Measurements from ENCODE around the gene SFRP5.

Gene SFRP5, protein sequence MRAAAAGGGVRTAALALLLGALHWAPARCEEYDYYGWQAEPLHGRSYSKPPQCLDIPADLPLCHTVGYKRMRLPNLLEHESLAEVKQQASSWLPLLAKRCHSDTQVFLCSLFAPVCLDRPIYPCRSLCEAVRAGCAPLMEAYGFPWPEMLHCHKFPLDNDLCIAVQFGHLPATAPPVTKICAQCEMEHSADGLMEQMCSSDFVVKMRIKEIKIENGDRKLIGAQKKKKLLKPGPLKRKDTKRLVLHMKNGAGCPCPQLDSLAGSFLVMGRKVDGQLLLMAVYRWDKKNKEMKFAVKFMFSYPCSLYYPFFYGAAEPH

DNA sequence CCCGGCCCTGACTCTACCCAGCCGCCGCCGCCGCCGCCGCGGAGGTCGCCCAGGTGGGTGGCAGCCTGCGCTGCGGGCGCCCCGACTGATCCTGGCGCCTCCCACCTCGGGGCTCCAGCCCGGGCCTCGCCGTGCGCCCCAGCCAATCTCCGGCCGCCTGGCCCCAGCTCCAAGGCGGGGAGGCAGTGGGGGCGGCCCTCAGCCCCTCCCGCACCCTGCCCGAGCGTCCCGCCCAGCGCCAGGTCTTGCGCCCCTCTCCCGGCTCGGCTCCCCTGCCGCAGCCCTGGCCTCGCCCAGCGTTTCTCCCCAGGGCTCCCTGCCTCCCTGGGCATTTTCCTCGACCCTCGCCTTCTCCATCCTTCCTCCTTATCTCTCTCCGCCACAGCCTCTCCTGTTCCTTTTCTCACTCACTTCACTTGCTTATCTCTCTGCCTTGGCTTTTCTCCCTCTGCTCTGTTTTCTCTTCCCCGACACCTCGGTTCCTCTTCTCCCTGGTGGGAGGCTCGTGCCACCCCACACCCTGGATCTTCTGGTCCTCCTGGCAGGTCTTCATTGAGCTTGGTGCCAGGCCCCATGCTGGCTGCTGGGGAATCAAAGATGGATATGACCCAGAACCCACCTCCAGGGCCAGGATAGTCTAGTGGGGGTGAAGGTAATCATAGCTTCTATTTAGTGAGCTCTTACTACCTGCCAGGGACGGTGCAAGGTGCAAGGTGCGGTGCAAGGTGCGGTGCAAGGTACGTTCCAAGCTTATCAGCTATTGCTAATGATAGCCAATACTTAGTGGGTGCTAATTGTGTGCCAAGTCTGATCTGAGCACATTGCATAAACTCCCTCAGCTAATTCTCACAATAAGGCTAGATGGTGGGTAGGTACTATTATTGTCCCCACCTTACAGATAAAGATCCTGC is at the start of gene SFRP5:
Gene SFRP5, minus strand, starts transcription at position 87 of the 911 bp plus-strand sequence. CDS start 166 bp downstream, outside the sequence.
- DNase-seq: no peak

DNA sequence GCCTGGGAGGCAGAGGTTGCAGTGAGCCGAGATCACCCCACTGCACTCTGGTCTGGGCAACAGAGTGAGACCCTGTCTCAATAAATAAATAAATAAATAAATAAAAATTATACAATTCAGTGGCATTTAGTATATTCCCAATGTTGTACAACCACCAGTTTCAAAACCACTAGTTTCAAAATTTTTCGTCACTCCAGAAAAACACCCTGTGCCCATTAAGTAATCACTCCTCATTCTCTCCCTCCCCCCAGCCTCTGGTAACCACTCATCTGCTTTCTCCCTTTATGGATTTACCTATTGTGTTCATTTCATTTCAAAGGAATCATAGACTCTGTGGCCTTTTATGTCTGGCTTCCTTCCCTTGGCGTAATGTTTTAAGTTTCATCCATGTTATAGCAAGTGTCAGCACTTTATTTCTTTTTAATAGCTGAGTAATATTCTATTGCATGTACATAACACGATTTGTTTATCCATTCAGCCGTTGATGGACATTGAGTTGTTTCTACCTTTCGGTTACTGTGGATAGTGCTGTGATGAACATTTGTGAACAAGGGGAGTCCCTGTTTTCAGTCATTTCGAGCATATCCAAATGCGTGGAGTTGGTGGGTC is 48.4 kb upstream of the SFRP5 start:
- DNase-seq: no peak

DNA sequence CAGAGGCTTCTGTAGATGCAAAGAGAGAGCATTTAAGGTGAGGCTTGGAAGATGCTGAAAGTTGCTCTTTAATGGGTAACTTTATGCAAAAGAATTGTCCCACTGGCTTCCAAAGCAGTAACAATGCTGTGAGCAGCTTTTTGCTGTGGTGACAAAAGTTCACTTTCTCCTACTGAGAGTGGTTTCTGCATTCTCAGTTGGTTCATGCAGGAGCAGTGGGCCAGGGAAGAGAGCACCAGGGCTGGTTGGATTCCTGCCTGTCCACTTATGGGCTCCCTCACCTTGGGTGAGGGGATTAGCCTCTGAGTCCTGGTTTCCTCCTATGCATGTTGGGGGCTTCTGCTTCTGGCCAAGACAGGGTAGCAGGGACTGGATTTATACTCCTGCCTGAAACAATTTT is 46.8 kb upstream of the SFRP5 start:
- no peak for DNase-seq

DNA sequence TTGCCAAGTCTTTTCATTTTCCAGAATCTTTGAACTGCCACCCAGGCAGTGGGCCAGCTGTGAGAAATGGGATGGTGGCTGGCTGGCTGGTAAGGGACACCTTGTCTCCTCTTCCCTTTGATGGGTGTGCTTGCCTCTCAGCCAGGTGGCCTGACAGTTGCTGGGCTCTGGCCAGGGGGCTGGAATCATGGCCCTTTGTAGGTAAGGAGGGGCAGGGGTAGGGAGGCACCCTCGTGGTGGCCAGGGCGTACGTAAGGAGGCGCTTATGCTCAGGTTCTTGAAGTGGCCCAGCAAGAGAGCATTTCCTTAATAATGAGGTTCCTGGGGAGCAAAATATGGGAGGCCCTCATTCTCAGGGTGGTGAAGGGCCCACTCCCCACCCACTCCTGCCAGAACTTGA is 44.8 kb upstream of the SFRP5 start:
- DNase-seq: no peak

DNA sequence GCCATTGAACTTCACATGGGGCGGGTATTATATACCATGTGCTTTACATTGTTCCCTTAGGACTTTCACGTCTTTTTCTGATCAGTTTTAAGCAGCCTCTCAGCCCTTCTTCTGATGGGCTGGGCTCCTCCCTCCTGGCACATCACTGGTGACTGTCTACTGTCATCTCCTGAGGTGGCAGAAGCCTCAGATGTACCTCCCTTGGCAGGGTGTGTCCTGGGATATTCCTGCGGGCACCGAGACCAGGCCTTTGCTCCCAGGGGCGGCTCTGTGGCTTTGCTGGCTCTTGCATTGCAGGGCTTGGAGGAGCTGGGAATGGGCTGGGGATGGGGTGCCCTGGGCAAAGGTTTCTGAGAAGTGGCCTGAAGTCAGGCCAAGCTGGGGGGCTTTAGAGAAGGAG is 43.2 kb upstream of the SFRP5 start:
- no peak for DNase-seq

DNA sequence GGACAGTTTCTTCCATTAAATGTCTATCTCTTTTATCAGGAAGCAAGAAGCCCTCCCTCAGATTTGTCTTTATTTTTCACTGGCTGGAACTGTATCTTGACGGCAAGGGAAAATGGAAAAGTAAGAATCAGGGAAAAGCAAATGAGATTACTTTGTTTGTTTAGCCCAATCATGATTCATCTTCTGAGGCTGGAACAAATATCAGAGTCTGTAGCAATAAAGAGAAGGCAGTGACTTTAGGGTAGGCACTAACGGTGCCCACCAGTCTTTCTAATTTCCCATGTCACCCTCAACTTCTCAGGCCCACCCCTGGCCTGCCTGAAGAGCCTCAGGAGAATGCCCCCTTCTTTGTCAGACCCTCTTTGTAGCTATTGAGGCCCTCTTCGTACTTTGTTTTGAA is 41.5 kb upstream of the SFRP5 start:
- no peak for DNase-seq

DNA sequence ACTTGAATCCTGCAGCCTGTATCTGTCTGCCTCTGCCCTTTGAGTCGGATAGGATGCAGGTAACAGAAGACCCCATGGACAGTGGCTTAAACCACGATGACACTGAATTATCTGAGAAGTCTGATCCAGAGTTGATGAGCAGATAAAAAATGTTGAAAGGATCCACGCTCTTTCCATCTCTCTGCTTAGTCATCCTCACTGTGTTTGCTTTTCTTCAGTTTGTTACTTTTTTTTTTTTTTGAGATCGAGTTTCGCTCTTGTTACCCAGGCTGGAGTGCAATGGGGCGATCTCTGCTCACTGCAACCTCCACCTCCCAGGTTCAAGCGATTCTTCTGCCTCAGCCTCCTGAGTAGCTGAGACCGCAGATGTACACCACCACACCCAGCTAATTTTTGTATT is 40.9 kb upstream of the SFRP5 start:
- DNase-seq: no peak

DNA sequence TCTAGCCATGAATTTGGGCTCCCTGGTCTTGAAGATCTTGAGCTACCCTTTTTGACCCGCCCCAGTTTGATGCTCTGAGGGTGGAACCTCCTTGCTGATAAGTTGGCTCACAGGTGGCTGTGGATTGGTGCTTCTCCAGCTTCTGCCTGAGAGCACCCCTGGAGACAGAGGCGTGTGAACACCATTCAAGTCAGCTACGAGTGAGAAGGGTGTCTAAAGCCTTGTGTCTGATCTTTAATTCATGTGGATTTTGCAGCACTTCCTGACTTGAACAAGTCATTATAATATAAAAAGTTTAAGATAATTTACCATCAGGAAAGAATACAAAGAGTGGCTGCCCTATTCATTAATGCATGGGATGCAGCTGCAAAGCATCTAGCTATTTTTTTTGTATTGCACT is 40.2 kb upstream of the SFRP5 start:
- DNase-seq: no peak

DNA sequence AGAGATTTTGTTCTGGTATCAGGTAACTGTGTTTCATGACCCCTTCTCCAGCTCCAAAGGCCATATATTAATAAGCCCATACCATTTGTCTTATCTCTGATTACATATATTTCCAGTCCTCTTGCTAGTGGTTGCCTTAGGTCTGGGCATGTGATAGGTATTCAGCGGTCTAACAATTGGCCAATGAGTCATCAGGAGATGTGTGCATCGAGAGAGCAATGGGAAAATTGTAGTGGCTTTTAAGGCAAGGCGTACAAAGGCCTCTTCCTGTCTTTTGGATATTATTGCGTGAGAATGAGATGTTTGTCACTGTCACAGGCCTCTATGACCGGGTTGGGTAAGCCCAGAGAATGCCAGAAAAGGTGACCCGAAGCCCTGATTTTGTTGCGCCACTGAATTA is 38.6 kb upstream of the SFRP5 start:
- no peak for DNase-seq

DNA sequence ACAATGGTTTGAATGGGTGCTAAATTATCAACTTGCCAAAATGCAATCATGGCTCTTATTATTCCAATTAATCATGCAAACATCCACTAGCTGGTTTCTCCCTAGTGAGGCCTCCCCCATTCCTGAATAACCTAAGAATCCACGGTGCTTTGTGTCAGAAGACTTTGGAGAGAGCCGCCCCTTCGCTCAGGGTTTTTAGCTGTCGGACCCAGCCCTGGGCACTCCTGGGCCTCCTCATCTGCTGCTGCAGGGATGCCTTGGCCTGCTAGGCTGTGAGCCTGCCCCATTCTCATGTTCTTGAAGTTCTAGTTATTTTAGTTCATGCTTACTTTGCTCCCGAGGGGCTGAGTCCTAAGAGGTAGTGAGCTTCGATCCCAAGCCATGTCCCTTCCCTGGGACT is 34.1 kb upstream of the SFRP5 start:
- no peak for DNase-seq

DNA sequence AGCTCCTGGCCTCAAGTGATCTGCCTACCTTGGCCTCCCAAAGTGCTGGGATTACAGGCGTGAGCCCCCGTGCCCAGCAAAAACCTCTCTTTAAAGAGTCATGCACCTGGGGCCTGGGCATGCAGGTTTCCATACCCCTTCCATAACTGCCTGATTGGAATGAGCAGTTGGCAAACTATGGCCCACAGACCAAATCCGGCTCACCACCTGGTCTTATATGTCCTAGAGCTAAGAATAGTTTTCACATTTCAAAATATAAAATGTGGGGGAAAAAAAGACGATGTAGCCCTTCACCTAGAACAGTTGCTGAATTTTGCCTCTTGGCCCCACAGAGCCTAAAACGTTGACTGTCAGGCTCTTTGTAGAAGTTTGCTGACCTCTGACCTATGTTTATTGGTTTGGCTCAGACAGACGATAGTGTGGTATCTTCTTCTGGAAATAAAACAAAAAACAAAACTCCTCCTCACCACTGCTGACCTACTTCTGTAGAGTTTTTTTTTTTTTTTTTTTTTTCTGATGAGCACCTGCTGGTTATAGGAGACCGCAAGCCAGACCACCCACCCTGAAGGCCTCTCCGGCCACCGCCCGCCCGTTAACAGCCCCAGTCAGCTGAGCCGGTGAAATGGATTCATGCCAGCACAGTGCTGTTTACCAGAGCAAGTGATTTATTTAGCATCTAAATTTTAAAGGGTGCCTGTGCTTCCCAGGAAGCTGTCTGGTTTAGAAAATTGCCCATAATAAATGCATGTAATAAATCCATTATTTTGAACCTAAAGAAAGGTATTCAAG is 33.5 kb upstream of the SFRP5 start:
- no peak for DNase-seq

DNA sequence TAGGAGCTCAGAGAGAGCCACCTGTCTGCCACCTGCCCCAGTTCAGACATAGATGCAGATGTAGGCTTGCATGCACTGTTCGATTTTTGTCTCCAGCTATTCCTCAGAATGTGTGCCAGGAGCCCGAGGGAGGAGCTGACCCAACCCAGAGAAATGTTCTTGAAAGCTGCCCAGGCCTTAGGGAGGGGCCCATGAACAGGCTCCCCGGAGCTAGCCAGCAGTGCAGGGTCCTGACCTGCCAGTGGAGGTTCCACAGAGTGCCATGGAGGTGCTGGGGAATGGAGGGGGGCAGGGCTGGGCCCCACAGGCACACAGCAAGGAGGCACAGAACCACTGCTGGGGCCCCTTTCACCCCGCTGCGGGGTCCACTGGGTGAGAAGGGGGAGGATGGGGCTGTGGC is 29.6 kb upstream of the SFRP5 start:
- DNase-seq: no peak

DNA sequence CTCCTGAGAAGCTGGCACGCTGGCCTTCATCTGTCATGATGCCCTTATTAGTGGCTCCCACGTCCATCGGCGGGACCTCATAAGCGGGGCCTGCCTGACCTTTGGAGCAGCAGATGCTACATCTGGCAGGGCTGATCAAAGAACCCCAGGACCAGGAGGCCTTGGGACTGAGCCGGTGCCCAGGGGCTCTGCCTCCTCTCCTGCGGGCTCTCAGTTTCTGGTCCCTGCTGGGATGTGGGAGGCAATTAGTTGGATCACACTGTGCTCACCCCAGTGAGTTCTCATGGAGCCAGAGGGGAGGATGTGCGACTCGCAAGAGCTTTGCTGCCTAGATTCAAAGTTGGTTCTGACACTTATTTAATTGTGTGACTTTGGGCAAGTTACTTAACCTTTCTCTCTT is 28.7 kb upstream of the SFRP5 start:
- no peak for DNase-seq

DNA sequence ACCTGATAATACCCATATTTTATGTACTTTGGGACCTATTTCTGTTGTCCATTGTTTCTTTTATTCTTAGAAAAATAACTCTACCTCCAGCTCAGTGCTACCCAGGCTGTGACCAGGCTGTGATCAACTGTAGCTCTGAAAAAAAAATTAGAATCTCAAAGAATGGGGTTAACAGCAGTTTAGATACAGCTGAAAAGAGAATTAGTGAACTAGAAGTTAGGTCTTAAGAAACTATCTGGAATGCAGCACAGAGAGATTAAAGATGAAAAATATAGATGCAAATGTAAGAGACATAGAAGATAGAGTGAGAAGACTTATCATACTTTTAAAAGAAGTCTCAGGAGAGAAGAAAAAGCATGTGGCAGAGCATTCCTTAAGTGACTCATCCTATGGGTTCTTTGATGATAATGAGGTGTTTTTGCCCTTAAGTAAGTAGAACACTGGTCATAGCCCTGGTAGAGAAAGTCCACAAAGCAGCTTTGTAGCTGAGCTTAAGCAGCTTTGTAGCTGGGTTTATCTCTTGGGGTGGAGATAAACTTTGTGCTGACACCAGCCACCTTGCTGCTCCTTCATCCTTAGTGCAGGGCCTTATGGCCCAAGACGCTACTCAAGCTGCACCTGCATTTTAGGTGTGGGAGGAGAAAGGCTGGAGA is 27.3 kb upstream of the SFRP5 start:
- DNase-seq: no peak

DNA sequence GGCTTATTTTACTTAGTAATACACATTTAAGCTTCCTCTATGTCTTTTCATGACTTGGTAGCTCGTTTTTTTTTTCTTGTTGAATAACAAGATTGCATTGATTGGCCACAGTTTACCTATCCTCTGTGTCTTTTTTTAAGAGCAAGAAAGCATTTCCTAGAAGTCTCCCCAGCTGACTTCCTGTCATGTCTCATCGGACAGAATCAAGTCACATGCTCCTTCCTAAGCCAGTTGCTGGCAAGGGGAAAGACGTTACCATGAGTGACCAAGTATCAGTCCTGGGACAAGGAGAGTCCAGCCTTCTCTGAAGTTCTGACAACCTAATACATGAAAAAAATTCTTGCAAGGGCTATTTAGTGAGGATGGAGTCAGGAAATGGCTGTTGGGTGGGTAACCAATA is 24.9 kb upstream of the SFRP5 start:
- DNase-seq: no peak

DNA sequence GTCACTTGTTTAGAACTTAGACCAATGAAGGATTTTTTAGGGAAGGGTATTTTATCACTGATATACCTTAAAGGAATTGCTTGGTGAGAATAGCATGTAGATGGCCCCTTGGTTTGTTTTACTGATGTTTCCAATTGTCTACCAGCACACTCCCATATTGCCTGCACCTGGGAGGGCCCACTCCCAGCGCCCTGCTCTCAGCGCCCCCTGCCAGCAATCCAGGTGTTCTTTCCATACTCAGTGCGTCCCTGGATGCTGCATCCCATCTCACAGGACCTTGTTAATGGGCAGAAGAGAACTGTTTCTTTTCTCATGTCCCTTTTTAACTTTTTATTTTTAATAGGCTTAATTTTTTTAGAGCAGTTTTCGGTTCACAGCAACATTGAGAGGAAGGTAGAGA is 24.1 kb upstream of the SFRP5 start:
- DNase-seq: no peak

DNA sequence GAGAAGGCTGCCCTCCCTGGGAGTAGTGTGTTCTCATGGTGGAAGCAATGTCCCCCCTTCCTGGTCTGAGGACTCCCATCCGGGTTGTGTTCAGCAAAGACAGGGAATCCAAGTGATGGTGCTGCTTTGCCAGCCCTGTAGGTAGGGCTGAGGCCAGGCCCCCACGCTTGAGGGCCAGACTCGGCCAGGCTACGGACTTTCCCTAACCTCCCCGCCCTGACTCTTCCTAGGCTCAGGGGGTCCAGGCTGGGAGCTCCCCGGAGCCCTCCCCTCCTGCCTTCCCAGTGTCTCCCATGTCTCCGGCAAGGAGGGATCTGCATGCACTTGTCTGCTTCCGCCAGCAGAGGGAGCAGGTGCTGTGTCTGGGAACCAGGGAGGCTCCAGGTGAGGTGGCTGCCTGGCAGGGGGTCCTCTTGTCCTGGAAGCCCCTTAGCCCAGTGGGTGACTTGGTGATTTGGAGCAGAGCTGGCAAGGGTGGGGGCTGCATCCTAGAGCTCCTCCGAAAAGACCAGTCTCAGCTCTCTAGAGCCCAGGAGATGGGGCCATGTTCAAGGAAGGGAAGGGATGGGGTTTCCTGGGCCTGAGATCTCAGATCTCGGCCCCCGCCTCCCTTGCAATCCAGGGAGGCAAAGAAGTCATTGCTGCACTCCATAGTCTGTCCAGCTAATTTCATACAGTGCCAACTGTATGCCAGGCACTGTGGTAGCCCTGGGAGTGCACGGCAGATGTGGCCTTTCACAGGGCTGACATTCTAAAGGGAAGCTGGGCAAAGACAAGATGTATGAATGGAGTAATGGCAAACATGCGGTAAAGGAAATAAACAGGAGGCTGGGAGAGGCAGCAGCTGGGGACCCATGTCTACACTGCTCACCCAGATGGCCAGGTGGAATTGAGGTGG is 20.3 kb upstream of the SFRP5 start:
- DNase-seq: peak; percentile 12

DNA sequence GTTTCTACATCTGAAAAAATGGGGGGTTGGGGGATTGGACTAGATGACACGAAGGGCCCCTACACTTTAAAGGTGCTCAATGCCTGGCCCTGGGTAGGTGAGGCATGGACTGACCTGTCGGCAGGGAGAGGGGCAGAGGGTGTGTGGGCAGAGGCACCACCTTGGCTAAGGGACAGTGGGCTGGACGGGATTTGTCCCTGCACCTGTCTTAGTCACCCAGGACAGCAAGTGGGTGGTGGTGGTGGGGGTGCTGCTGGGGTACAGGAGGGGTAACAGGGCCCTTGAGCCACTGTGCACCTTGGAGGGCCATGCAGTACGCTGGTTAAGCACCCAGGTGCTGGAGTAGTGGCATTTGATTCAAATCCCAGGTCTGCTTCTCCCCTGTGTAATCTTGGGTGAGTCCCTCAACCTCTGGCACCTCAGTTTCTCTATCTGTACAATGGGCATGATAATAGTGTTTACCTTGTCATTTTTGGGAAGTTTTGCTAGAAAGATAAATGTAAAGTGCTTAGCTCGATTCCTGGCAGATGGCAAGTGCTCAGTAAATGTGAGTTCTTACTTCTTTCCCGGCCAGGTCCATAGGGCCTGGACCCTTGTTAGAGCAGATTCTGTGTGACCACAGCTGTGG is 18.1 kb upstream of the SFRP5 start:
- no peak for DNase-seq

DNA sequence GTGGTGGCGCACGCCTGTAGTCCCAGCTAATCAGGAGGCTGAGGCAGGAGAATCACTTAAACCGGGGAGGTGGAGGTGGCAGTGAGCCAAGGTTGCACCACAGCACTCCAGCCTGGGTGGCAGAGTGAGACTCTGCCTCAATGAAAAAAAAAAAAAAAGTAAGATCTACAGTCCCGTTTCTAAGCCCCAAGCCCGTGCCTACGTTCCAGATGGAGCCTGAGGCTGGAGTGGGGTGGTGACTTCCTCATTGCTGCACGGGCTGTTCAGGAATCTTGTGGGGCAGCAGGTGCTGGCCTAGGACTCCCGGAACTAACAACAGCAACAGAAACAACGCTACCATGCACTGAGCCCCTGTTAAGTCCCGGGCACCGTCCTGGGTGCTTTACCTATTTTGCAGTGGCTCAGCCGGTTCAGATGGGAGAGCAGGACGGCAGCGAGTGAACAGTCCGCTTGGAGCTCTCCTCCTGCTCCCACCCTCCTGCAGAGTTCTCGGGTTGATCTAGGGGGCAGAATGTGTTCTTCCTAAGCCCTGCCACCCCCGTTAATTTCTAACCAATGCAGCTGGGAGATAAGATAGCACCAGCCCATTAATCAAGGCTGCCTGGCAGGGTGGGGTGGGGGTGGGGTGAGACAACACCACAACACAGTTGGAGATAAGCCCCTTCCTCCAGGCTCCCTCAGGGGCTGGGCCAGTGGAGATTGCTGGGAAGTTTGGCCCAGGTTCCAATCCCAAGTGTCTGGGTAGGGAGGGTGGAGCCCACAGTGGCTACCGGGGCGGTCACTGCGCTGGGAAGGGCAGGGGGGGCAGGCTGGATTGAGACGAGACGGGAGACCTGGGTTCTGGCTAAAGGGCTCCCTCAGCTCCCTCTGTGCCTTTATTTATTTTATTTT is 17.0 kb upstream of the SFRP5 start:
- DNase-seq: no peak

DNA sequence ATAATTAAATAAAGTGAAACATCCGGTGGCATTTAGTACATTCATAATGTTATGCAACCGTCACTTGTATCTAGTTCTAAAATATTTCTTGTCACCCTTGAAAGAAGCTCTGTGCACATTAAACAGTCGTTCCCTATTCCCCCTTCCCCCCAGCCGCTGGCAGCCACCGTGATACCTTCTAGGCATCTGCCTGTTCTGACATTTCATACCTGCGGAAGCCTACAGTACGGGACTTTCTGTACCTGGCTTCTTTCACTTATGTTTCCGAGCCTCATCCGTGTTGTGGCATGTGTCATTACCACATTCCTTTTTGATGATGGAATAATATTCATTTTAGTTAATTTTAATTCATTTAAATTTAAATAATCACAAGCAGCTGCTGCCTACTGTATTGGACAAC is 13.9 kb upstream of the SFRP5 start:
- DNase-seq: no peak

Measured in NCI-H2171 (cell line).